ENCODE measurements around the gene WNT8B.

- TF ChIP-seq POLR2A (IDR thresholded peaks at IDR 0.05): no peak
- no peak for TF ChIP-seq CTCF (IDR thresholded peaks at IDR 0.05)
These were observed 69.0 kb downstream of the WNT8B start for GRCh38 chr10:100531761-100532160.
